ENCODE data around the gene SLC8A2. TPM values are rescaled to one million over a fixed set of nuclear protein-coding genes. Genes with fewer than 3 reads are reported as not detected.

SLC8A2 gene
- total and polyA plus RNA-seq, 10 of the 15 experiments (the other 5 are each of a cell fraction or from before 2014, with no cell fraction given): not detected

GRCh38 chr19:47490031-47490430, 18.3 kb upstream of the SLC8A2 start:
- Histone ChIP-seq H3K4me1 (ENCODE audit: control insufficient read depth, insufficient read depth, low read length) (peaks cover 28% of the 10 kb centered on the region), H2AFZ (ENCODE audit: control insufficient read depth, low read depth, low read length) (no peak overlapping the region), H3K27ac (ENCODE audit: control insufficient read depth, insufficient read depth) (no peak overlapping the region), H3K27me3 (replicated peaks in 1 of 2; ENCODE audit: control insufficient read depth in 2 of 2, insufficient read depth in 2 of 2, low read length in 1 of 2) (no peaks in the 10 kb centered on the region), H3K9ac (ENCODE audit: control insufficient read depth, insufficient read depth, low read length) (no peak overlapping the region), H3K36me3 (ENCODE audit: control insufficient read depth in 2 of 2, insufficient read depth in 2 of 2, low read length in 1 of 2) (peaks cover 20 to 22% of the 10 kb centered on the region in 2 experiments), H4K20me1 (ENCODE audit: control insufficient read depth, insufficient read depth) (no peaks in the 10 kb centered on the region; the same call in 1 of the 2 replicates), H3K9me3 (replicated peaks; ENCODE audit: control insufficient read depth, insufficient read depth, low read length) (no peaks in the 10 kb centered on the region), H3K4me3 (no peak overlapping the region), H3K4me2 (ENCODE audit: control insufficient read depth, insufficient read depth) (no peak overlapping the region), H3K79me2 (ENCODE audit: control insufficient read depth, insufficient read depth, low read length) (peaks cover 7% of the 10 kb centered on the region)
- ChIA-PET RAD21 (ENCODE audit: unreplicated experiment) (no interaction called here), CTCF (interaction anchor here (0.6 to 1.2 kb wide), 2 partner anchors 12 to 26 kb away, joined by 3 read pairs; no protein-coding TSS in a partner anchor), SMC1A (ENCODE audit: uncharacterized antibody, unreplicated experiment) (no interaction called here), POLR2A (no interaction called here)
- intact Hi-C loops (cut with micrococcal nuclease; ENCODE audit: unreplicated experiment) (no loop called here), in situ Hi-C loops (cut with MboI) (no loop called here)
- TF ChIP-seq HDGF (IDR thresholded peaks at IDR 0.05) (0 out of 2 replicates have a peak, but pooled peaks have one; percentile 40), RB1 (IDR thresholded peaks at IDR 0.05; ENCODE audit: borderline replicate concordance) (no peak), CREB1 (IDR thresholded peaks at IDR 0.05; ENCODE audit: low read depth) (no peak), CHD4 (IDR thresholded peaks at IDR 0.05) (no peak), BCL3 (IDR thresholded peaks at IDR 0.05; ENCODE audit: borderline replicate concordance, insufficient read depth, low read depth, low read length, poor library complexity, severe bottlenecking) (peak; percentile 73), NBN (IDR thresholded peaks at IDR 0.05) (no peak), BRCA1 (IDR thresholded peaks at IDR 0.05; ENCODE audit: low read depth, low read length) (no peak), ZNF24 (IDR thresholded peaks at IDR 0.05) (no peak), POLR2AphosphoS5 (IDR thresholded peaks at IDR 0.05; ENCODE audit: low read length) (peak; percentile 25; the same call in 1 of the 2 replicates), HDAC6 (IDR thresholded peaks at IDR 0.05; ENCODE audit: unreplicated experiment) (no peak), ZNF622 (IDR thresholded peaks at IDR 0.05) (no peak), PAX5 (IDR thresholded peaks at IDR 0.05; ENCODE audit: borderline replicate concordance, low read depth, low read length) (no peak), RBBP5 (conservative IDR thresholded peaks at IDR 0.05) (no peak), CHD1 (IDR thresholded peaks at IDR 0.05; ENCODE audit: low read depth, low read length) (no peak), RAD51 (IDR thresholded peaks at IDR 0.05) (no peak), SUPT20H (IDR thresholded peaks at IDR 0.05; ENCODE audit: borderline replicate concordance, control insufficient read depth, low read depth, low read length) (no peak), KDM1A (IDR thresholded peaks at IDR 0.05; ENCODE audit: borderline replicate concordance) (no peak), HSF1 (IDR thresholded peaks at IDR 0.05; ENCODE audit: low read depth, low read length) (no peak), CREM (IDR thresholded peaks at IDR 0.05; ENCODE audit: low read depth) (no peak), POLR2A (IDR thresholded peaks at IDR 0.05; ENCODE audit: low read depth, low read length) (peak; percentile 41; the same call in 1 of the 2 replicates), ZZZ3 (IDR thresholded peaks at IDR 0.05; ENCODE audit: control insufficient read depth, insufficient read length, low read depth) (no peak), TCF12 (IDR thresholded peaks at IDR 0.05; ENCODE audit: low read depth, low read length) (no peak), EGR1 (IDR thresholded peaks at IDR 0.05; ENCODE audit: borderline replicate concordance in 1 of 2, low read depth in 2 of 2, low read length in 2 of 2) (no peak), E2F4 (IDR thresholded peaks at IDR 0.05; ENCODE audit: low read depth, low read length) (no peak)
- TSS peak; percentile 18 for BruUV-seq (replicated peaks)
- ATAC-seq (no peak), DNase-seq (ENCODE audit: low read depth, low spot score) (no peak), FAIRE-seq (no peak)
- WGBS (ENCODE audit: insufficient coverage, insufficient replicate concordance, low lambda C conversion rate, missing lambda C conversion rate): 98% methylated on average over 5 of the region's 7 CpGs
